NCI-H2029 (cell line): ENCODE measurements around the gene RBM26.

Experiments used
- DNase-seq: peaks from one replicate; lab custom pipeline; 2025; lab: John Stamatoyannopoulos, UW

Gene RBM26

GRCh38 chr13:79336966-79337365, 69.1 kb downstream of the RBM26 start:
- DNase-seq: no peak

- DNase-seq: no peak
Observed at GRCh38 chr13:79328510-79328909, 77.5 kb downstream of the RBM26 start.

- DNase-seq: no peak
Observed at GRCh38 chr13:79320433-79320832, 85.6 kb downstream of the RBM26 start.

- DNase-seq: no peak
Observed at GRCh38 chr13:79318664-79319063, 87.4 kb downstream of the RBM26 start.

- no peak for DNase-seq
Observed at GRCh38 chr13:79317856-79318255, 88.2 kb downstream of the RBM26 start.

GRCh38 chr13:79314652-79315051, 91.4 kb downstream of the RBM26 start:
- no peak for DNase-seq

- DNase-seq: no peak
Observed at GRCh38 chr13:79312340-79312855, 93.7 kb downstream of the RBM26 start.

- no peak for DNase-seq
Observed at GRCh38 chr13:79311386-79311785, 94.7 kb downstream of the RBM26 start.

GRCh38 chr13:79309690-79310089, 96.4 kb downstream of the RBM26 start:
- DNase-seq: no peak

GRCh38 chr13:79307866-79308298, 98.2 kb downstream of the RBM26 start:
- no peak for DNase-seq

- no peak for DNase-seq
Observed at GRCh38 chr13:79307433-79307861, 98.6 kb downstream of the RBM26 start.

GRCh38 chr13:79306650-79307049, 99.4 kb downstream of the RBM26 start:
- no peak for DNase-seq

GRCh38 chr13:79297128-79297527, 108.9 kb downstream of the RBM26 start:
- no peak for DNase-seq

- DNase-seq: no peak
Observed at GRCh38 chr13:79295906-79296706, 109.9 kb downstream of the RBM26 start.

GRCh38 chr13:79290595-79291244, 115.3 kb downstream of the RBM26 start:
- DNase-seq: no peak

GRCh38 chr13:79289571-79289970, 116.5 kb downstream of the RBM26 start:
- DNase-seq: no peak

GRCh38 chr13:79287939-79288795, 117.9 kb downstream of the RBM26 start:
- no peak for DNase-seq

GRCh38 chr13:79285159-79285558, 120.9 kb downstream of the RBM26 start:
- no peak for DNase-seq

- DNase-seq: no peak
Observed at GRCh38 chr13:79283742-79284141, 122.3 kb downstream of the RBM26 start.

- no peak for DNase-seq
Observed at GRCh38 chr13:79282976-79283375, 123.1 kb downstream of the RBM26 start.

GRCh38 chr13:79282508-79282907, 123.5 kb downstream of the RBM26 start:
- no peak for DNase-seq

- no peak for DNase-seq
Observed at GRCh38 chr13:79281339-79281747, 124.7 kb downstream of the RBM26 start.
